Measurements from ENCODE around the gene ABLIM3. TPM values are rescaled to one million over a fixed set of nuclear protein-coding genes. Genes with fewer than 3 reads are reported as not detected.

ABLIM3 gene
- total RNA-seq, 1 experiment from 2014 or later: 12.9 TPM

DNA sequence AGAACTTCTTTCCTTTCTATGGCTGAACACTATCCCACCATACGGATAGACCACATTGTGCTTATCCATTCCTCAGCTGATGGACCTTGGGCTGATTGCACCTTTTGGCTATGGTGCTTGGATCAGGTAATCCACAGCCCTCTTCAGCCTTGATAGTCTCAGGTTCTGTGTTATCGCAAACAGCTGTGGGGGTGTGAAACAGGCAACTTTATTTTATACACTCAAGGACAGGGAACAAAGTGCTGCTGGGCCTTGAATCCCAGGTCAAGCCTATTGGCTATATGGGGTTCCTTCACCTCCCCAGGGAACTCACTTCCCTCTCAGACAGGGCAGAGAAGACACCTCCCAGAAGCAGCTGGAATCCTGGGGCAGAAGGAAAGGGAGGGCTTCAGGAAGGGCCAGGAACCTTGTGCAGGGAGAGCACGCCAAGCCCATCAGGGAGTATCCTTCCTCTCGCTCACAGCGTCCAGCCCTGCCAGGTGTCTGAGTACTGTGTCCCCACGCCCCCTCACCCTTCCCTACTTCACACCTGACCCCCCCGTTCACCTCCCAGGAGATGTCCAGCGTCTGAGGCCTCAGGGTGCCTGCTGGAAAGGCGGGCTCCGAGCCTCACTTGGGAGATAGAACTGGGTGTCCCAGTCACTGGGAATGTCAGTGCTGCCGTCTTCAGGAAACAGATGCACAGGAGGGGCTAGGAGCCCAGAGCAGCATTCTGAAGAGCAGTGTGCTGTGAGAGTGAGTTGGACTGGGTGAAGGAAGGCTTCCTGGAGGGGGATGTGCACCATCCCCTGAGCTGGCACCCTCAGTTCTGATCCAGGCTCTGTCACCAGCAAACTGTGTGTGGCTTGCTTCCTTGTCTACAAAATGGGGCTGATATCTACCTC is 163.1 kb downstream of the ABLIM3 start:
- in situ Hi-C loops (cut with HindIII; ENCODE audit: low pct_unique_long_range_greater_than_20kb, low sequenced_read_pairs): no loop called here
- no TSS peak for BruUV-seq (replicated peaks)
- H3K4me1 ChIP-seq (ENCODE audit: control insufficient read depth, insufficient read depth, low read length): no peaks in the 10 kb centered on the region

DNA sequence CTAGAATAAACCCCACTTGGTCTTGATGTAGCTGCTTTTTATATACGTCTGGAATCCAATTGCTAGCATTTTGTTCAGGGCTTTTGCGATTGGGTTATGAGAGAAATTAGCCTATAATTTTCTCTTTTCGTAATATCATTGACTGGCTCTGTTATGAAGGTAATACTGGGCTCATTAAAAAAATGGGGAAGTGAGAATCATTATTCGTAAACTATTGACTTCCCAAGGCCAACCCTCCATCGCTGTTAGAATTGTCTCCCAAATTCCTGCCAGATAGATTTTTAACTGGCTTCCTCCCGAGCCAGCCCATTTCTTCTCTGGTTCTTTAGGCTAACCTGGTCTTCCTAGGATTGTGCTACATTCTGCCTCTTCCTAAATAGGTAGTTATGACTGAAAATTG is 168.1 kb downstream of the ABLIM3 start:
- in situ Hi-C loops (cut with HindIII; ENCODE audit: low pct_unique_long_range_greater_than_20kb, low sequenced_read_pairs) (no loop called here), intact Hi-C loops (cut with micrococcal nuclease; ENCODE audit: unreplicated experiment) (no loop called here)
- TF ChIP-seq, protein P1, sequence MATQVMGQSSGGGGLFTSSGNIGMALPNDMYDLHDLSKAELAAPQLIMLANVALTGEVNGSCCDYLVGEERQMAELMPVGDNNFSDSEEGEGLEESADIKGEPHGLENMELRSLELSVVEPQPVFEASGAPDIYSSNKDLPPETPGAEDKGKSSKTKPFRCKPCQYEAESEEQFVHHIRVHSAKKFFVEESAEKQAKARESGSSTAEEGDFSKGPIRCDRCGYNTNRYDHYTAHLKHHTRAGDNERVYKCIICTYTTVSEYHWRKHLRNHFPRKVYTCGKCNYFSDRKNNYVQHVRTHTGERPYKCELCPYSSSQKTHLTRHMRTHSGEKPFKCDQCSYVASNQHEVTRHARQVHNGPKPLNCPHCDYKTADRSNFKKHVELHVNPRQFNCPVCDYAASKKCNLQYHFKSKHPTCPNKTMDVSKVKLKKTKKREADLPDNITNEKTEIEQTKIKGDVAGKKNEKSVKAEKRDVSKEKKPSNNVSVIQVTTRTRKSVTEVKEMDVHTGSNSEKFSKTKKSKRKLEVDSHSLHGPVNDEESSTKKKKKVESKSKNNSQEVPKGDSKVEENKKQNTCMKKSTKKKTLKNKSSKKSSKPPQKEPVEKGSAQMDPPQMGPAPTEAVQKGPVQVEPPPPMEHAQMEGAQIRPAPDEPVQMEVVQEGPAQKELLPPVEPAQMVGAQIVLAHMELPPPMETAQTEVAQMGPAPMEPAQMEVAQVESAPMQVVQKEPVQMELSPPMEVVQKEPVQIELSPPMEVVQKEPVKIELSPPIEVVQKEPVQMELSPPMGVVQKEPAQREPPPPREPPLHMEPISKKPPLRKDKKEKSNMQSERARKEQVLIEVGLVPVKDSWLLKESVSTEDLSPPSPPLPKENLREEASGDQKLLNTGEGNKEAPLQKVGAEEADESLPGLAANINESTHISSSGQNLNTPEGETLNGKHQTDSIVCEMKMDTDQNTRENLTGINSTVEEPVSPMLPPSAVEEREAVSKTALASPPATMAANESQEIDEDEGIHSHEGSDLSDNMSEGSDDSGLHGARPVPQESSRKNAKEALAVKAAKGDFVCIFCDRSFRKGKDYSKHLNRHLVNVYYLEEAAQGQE (IDR thresholded peaks at IDR 0.05; ENCODE audit: insufficient read depth in 1 of 2, low read depth in 2 of 2, low read length in 1 of 2): no peak
- TF ChIP-seq POLR2AphosphoS5 (IDR thresholded peaks at IDR 0.05; ENCODE audit: low read depth, low read length) (no peak), SIN3A (IDR thresholded peaks at IDR 0.05; ENCODE audit: borderline replicate concordance, insufficient read depth, low read depth, low read length) (no peak)
- TF ChIP-seq, protein P2, sequence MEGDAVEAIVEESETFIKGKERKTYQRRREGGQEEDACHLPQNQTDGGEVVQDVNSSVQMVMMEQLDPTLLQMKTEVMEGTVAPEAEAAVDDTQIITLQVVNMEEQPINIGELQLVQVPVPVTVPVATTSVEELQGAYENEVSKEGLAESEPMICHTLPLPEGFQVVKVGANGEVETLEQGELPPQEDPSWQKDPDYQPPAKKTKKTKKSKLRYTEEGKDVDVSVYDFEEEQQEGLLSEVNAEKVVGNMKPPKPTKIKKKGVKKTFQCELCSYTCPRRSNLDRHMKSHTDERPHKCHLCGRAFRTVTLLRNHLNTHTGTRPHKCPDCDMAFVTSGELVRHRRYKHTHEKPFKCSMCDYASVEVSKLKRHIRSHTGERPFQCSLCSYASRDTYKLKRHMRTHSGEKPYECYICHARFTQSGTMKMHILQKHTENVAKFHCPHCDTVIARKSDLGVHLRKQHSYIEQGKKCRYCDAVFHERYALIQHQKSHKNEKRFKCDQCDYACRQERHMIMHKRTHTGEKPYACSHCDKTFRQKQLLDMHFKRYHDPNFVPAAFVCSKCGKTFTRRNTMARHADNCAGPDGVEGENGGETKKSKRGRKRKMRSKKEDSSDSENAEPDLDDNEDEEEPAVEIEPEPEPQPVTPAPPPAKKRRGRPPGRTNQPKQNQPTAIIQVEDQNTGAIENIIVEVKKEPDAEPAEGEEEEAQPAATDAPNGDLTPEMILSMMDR (IDR thresholded peaks at IDR 0.05): no peak
- CTCF ChIA-PET: no interaction called here
- H3K27ac ChIP-seq (ENCODE audit: low read length): no peak overlapping the region
- H3K36me3 ChIP-seq (ENCODE audit: control insufficient read depth, insufficient read depth, low read length): no peaks in the 10 kb centered on the region
- no peak overlapping the region for H3K4me3 ChIP-seq (ENCODE audit: low read depth in 2 of 2, low read length in 2 of 2)
- H3K9me3 ChIP-seq (ENCODE audit: control insufficient read depth, insufficient read depth, low read depth, low read length): no peaks in the 10 kb centered on the region
- ATAC-seq: no peak
- BruUV-seq (replicated peaks): no TSS peak
- POLR2A ChIA-PET: no interaction called here
- H3K27me3 ChIP-seq (ENCODE audit: control insufficient read depth, insufficient read depth, low read length): no peaks in the 10 kb centered on the region
- no peak for DNase-seq (ENCODE audit: low read depth, low spot score)
- no peaks in the 10 kb centered on the region; the same call in 1 of the 2 replicates for H3K4me1 ChIP-seq (ENCODE audit: control insufficient read depth, insufficient read depth, low read length)

More for the DNA sequence above, 163.1 kb downstream of the ABLIM3 start:
- H3K27ac ChIP-seq (ENCODE audit: low read length): no peak overlapping the region
- intact Hi-C loops (cut with micrococcal nuclease; ENCODE audit: unreplicated experiment): no loop called here
- CTCF ChIA-PET: no interaction called here
- DNase-seq (ENCODE audit: low read depth, low spot score): no peak
- no peaks in the 10 kb centered on the region for H3K27me3 ChIP-seq (ENCODE audit: control insufficient read depth, insufficient read depth, low read length)
- no peaks in the 10 kb centered on the region for H3K36me3 ChIP-seq (ENCODE audit: control insufficient read depth, insufficient read depth, low read length)
- no peak overlapping the region for H3K4me3 ChIP-seq (ENCODE audit: low read depth in 2 of 2, low read length in 2 of 2)
- POLR2A ChIA-PET: no interaction called here
- TF ChIP-seq SIN3A (IDR thresholded peaks at IDR 0.05; ENCODE audit: borderline replicate concordance, insufficient read depth, low read depth, low read length) (no peak), POLR2AphosphoS5 (IDR thresholded peaks at IDR 0.05; ENCODE audit: low read depth, low read length) (no peak), TCF7L2 (IDR thresholded peaks at IDR 0.05; ENCODE audit: low read depth, low read length) (no peak)
- TF ChIP-seq, protein P2 (IDR thresholded peaks at IDR 0.05): no peak
- H3K9me3 ChIP-seq (ENCODE audit: control insufficient read depth, insufficient read depth, low read depth, low read length): no peaks in the 10 kb centered on the region
- no peak for ATAC-seq

Other genes starting within 250 kb of the ABLIM3 start
- 0.33 TPM for gene SH3TC2, start 78.4 kb upstream of the ABLIM3 start, total RNA-seq (2021; ENCODE audit: unreplicated experiment)
- gene AFAP1L1, start 130.4 kb downstream of the ABLIM3 start, total RNA-seq (2021; ENCODE audit: unreplicated experiment): 15.2 TPM
- 30.1 TPM for gene GRPEL2, start 204.0 kb downstream of the ABLIM3 start, total RNA-seq (2021; ENCODE audit: unreplicated experiment)
- 7.0 TPM for gene PCYOX1L, start 216.6 kb downstream of the ABLIM3 start, total RNA-seq (2021; ENCODE audit: unreplicated experiment)
- not detected for gene IL17B, start 237.8 kb downstream of the ABLIM3 start, total RNA-seq (2021; ENCODE audit: unreplicated experiment)

Measured in Panc1 (cell line).